CD4-positive, CD25-positive, alpha-beta regulatory T cell (primary cell): ENCODE measurements around the gene ASB5. TPM values are rescaled to one million over a fixed set of nuclear protein-coding genes. Genes with fewer than 3 reads are reported as not detected.

ENCODE experiments used
- ATAC-seq, 2 donors: fragments of 150-1000 bp; cut with Tn5 transposase; one replicate each; pipeline ENCODE4 v1.10.0; 2021; ENCODE audit warnings: low read depth in 2 of 2, moderate number of reproducible peaks in 2 of 2, moderate library complexity in 1 of 2
- DNase-seq, 3 donors: peaks; one replicate each; pipeline versions ENCODE4 v3.0.0 to v3.0.0-alpha.2; 2012 to 2022; ENCODE audit warnings: mixed read lengths in 1 of 3
- H3K27ac ChIP-seq: one replicate; pipeline ENCODE4 v1.7.0; 2013; ENCODE audit warnings: mild to moderate bottlenecking, low read length; ENCODE audit not compliant: insufficient read depth, poor library complexity, severe bottlenecking
- H3K27me3 ChIP-seq: one replicate; pipeline ENCODE4 v1.7.0; 2013; ENCODE audit warnings: low read length; ENCODE audit not compliant: control insufficient read depth, insufficient read depth
- H3K36me3 ChIP-seq: one replicate; pipeline ENCODE4 v1.7.0; 2013; ENCODE audit warnings: mild to moderate bottlenecking, low read length, moderate library complexity; ENCODE audit not compliant: control insufficient read depth, insufficient read depth
- H3K4me1 ChIP-seq: 2 replicates; pipeline ENCODE4 v1.7.0; 2013; ENCODE audit warnings: mild to moderate bottlenecking, low read length; ENCODE audit not compliant: insufficient read depth, control insufficient read depth, poor library complexity, severe bottlenecking
- H3K4me3 ChIP-seq: one replicate; pipeline ENCODE4 v1.7.0; 2013; ENCODE audit warnings: low read depth, mild to moderate bottlenecking, low read length, moderate library complexity
- H3K9me3 ChIP-seq, 2 experiments: 1 replicate in 1 of 2; 2 replicates in 1 of 2; pipeline ENCODE4 v1.7.0; 2013; ENCODE audit warnings: low read length in 2 of 2, mild to moderate bottlenecking in 1 of 2, moderate library complexity in 1 of 2; ENCODE audit not compliant: control insufficient read depth in 2 of 2
- H3K27ac Mint-ChIP-seq, 3 donors: one replicate each; pipeline ENCODE4 v1.8.0; 2020 to 2022; ENCODE audit warnings: mild to moderate bottlenecking in 3 of 3, mixed read lengths in 3 of 3, moderate library complexity in 2 of 3
- H3K27me3 Mint-ChIP-seq: one replicate; pipeline ENCODE4 v1.8.0; 2022; ENCODE audit warnings: mild to moderate bottlenecking, mixed read lengths
- H3K36me3 Mint-ChIP-seq: one replicate; pipeline ENCODE4 v1.8.0; 2020; ENCODE audit warnings: mixed read lengths
- H3K4me1 Mint-ChIP-seq, 4 donors: one replicate each; pipeline ENCODE4 v1.8.0; 2020 to 2022; ENCODE audit warnings: mixed read lengths in 4 of 4, mild to moderate bottlenecking in 1 of 4
- H3K4me3 Mint-ChIP-seq, 4 donors: one replicate each; pipeline ENCODE4 v1.8.0; 2020 to 2022; ENCODE audit warnings: mild to moderate bottlenecking in 4 of 4, mixed read lengths in 4 of 4, moderate library complexity in 3 of 4
- H3K9me3 Mint-ChIP-seq, 7 donors: one replicate each; pipeline ENCODE4 v1.8.0; 2020 to 2022; ENCODE audit warnings: mixed read lengths in 7 of 7, mild to moderate bottlenecking in 3 of 7, moderate library complexity in 2 of 7
- polyA plus RNA-seq, 4 donors: library from polyadenylated mRNA; unstranded; fragments of 300-500 nt; fragmentation: Illumina TruSeq; gene quantifications; one replicate each; pipeline ENCODE4 v1.2.3, GENCODE V29; 2021
- total RNA-seq: library from RNA; stranded (reverse); gene quantifications from one replicate; pipeline ENCODE4 v1.2.3, GENCODE V29; 2022

The ASB5 gene
- total and polyA plus RNA-seq, 5 donors from 2014 or later, result not detected

GRCh38 chr4:176238157-176238610, 30.8 kb downstream of the ASB5 start:
- no peaks in the 10 kb centered on the region for H3K36me3 ChIP-seq
- H3K36me3 Mint-ChIP-seq, result no peaks in the 10 kb centered on the region
- no peaks in the 10 kb centered on the region for H3K4me1 ChIP-seq
- no peaks in the 10 kb centered on the region for H3K4me1 Mint-ChIP-seq
- H3K27ac ChIP-seq, result no peak overlapping the region
- no peaks in the 10 kb centered on the region for H3K9me3 Mint-ChIP-seq
- no peaks in the 10 kb centered on the region for H3K27me3 ChIP-seq
- ATAC-seq (no peak), DNase-seq (no peak)
- H3K27ac Mint-ChIP-seq, result no peak overlapping the region
- H3K4me3 Mint-ChIP-seq, result no peak overlapping the region
- no peak overlapping the region for H3K4me3 ChIP-seq
- no peaks in the 10 kb centered on the region for H3K27me3 Mint-ChIP-seq
- no peaks in the 10 kb centered on the region for H3K9me3 ChIP-seq

DNA sequence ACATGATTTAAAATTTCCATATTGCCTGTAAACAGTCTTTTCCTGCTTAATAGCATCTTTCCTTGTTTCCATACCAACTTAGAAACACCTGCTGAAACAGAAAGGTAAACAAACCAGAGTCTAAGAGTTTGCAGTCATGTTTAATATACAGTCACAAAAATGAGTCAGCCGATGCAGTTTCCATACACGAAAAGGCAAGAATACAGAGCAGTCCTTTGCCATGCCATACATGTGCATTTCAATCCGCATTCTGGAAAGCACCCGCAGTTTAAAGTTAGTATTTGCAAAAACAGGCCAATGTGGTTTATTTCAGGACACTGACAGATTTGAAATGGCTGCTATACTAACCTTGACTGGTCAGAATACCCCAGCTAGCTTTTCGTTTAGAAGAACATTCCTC, 32.1 kb downstream of the ASB5 start:
- H3K27ac Mint-ChIP-seq, result no peak overlapping the region
- no peaks in the 10 kb centered on the region for H3K9me3 ChIP-seq
- no peaks in the 10 kb centered on the region for H3K9me3 Mint-ChIP-seq
- no peaks in the 10 kb centered on the region for H3K36me3 ChIP-seq
- no peaks in the 10 kb centered on the region for H3K4me1 Mint-ChIP-seq
- H3K36me3 Mint-ChIP-seq, result no peaks in the 10 kb centered on the region
- H3K27me3 Mint-ChIP-seq, result no peaks in the 10 kb centered on the region
- H3K27me3 ChIP-seq, result no peaks in the 10 kb centered on the region
- DNase-seq (no peak), ATAC-seq (no peak)
- H3K4me1 ChIP-seq, result no peaks in the 10 kb centered on the region
- H3K27ac ChIP-seq, result no peak overlapping the region
- no peak overlapping the region for H3K4me3 ChIP-seq
- H3K4me3 Mint-ChIP-seq, result no peak overlapping the region

GRCh38 chr4:176230836-176231235, 38.2 kb downstream of the ASB5 start:
- no peak for DNase-seq
- H3K27ac Mint-ChIP-seq, result no peak overlapping the region
- no peak for ATAC-seq
- Histone ChIP-seq H3K4me3 (no peak overlapping the region), H3K27ac (no peak overlapping the region), H3K9me3 (no peaks in the 10 kb centered on the region), H3K36me3 (no peaks in the 10 kb centered on the region), H3K27me3 (peaks cover 2% of the 10 kb centered on the region), H3K4me1 (no peaks in the 10 kb centered on the region)
- H3K4me1 Mint-ChIP-seq, result no peaks in the 10 kb centered on the region
- peaks cover 4% of the 10 kb centered on the region for H3K27me3 Mint-ChIP-seq
- no peak overlapping the region for H3K4me3 Mint-ChIP-seq
- H3K9me3 Mint-ChIP-seq, result no peaks in the 10 kb centered on the region
- H3K36me3 Mint-ChIP-seq, result no peaks in the 10 kb centered on the region

DNA sequence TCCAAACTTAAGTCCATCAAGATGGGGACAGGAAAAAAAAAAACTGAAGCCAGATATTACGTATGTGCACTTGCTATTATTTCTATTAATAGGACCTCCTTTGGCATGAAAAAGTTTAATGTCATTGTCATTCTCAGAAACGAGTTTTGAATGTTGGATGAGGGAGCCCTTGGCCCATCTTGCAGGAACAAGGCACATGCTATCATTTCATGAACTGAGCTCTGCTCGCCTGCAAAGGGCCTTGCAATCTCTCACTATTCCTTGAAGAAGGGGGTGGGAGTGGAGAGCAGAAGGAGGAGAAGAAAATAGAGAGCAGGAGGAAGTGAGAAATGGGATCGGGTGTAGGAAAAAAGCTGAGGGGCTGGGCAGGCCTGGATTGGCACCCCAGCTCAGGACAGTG, 39.4 kb downstream of the ASB5 start:
- Histone ChIP-seq H3K36me3 (no peaks in the 10 kb centered on the region), H3K4me1 (no peaks in the 10 kb centered on the region), H3K9me3 (no peaks in the 10 kb centered on the region), H3K27ac (no peak overlapping the region), H3K4me3 (no peak overlapping the region), H3K27me3 (peaks cover 2% of the 10 kb centered on the region)
- H3K27ac Mint-ChIP-seq, result no peak overlapping the region
- H3K36me3 Mint-ChIP-seq, result no peaks in the 10 kb centered on the region
- peaks cover 4% of the 10 kb centered on the region for H3K27me3 Mint-ChIP-seq
- DNase-seq (no peak), ATAC-seq (no peak)
- H3K4me3 Mint-ChIP-seq, result no peak overlapping the region
- no peaks in the 10 kb centered on the region for H3K4me1 Mint-ChIP-seq
- H3K9me3 Mint-ChIP-seq, result peaks cover 0 to 1% (median 0%) of the 10 kb centered on the region in 7 donors

DNA sequence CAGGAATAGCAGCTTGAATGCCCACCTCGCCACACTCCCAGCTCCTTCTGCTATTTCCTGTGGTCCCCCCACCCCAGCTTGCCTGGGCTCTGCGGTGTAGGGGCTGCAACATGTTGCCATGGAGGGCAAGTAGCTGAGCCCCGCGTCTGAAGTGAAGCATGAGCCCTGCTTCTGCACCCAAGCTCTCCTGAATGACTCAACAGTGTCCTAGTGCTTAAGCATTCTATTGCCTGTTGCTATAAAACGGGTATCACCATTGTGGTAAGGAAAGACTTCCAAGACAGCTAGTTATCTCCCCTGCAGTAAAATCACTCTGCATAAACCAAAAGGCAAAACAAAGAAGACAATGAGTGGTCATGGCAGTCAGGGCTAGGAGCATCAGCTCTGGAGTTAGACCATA, 42.3 kb downstream of the ASB5 start:
- Histone ChIP-seq H3K4me1 (no peaks in the 10 kb centered on the region), H3K9me3 (no peaks in the 10 kb centered on the region), H3K27ac (no peak overlapping the region), H3K36me3 (no peaks in the 10 kb centered on the region), H3K27me3 (peaks cover 2% of the 10 kb centered on the region), H3K4me3 (no peak overlapping the region)
- Mint-ChIP-seq H3K27me3 (peaks cover 4% of the 10 kb centered on the region), H3K9me3 (peaks cover 0 to 1% (median 0%) of the 10 kb centered on the region in 7 donors), H3K27ac (no peak overlapping the region), H3K4me3 (no peak overlapping the region), H3K36me3 (no peaks in the 10 kb centered on the region), H3K4me1 (no peaks in the 10 kb centered on the region)
- no peak for DNase-seq
- ATAC-seq, result no peak

GRCh38 chr4:176223561-176223960, 45.5 kb downstream of the ASB5 start:
- H3K36me3 Mint-ChIP-seq, result no peaks in the 10 kb centered on the region
- H3K4me3 Mint-ChIP-seq, result no peak overlapping the region
- H3K27me3 Mint-ChIP-seq, result peaks cover 4% of the 10 kb centered on the region
- H3K27ac ChIP-seq, result no peak overlapping the region
- H3K4me1 ChIP-seq, result no peaks in the 10 kb centered on the region
- no peaks in the 10 kb centered on the region for H3K4me1 Mint-ChIP-seq
- peaks cover 2% of the 10 kb centered on the region for H3K27me3 ChIP-seq
- peaks cover 0 to 1% (median 0%) of the 10 kb centered on the region in 7 donors for H3K9me3 Mint-ChIP-seq
- no peak for ATAC-seq
- H3K27ac Mint-ChIP-seq, result no peak overlapping the region
- no peaks in the 10 kb centered on the region for H3K36me3 ChIP-seq
- H3K4me3 ChIP-seq, result no peak overlapping the region
- H3K9me3 ChIP-seq, result no peaks in the 10 kb centered on the region
- no peak for DNase-seq

- H3K27ac ChIP-seq, result no peak overlapping the region
- ATAC-seq, result no peak
- no peaks in the 10 kb centered on the region for H3K27me3 ChIP-seq
- Mint-ChIP-seq H3K9me3 (peaks cover 0 to 1% (median 0%) of the 10 kb centered on the region in 7 donors), H3K27me3 (peaks cover 4% of the 10 kb centered on the region), H3K4me1 (no peaks in the 10 kb centered on the region), H3K36me3 (no peaks in the 10 kb centered on the region), H3K4me3 (no peak overlapping the region), H3K27ac (no peak overlapping the region)
- no peak overlapping the region for H3K4me3 ChIP-seq
- H3K9me3 ChIP-seq, result no peaks in the 10 kb centered on the region
- H3K36me3 ChIP-seq, result no peaks in the 10 kb centered on the region
- no peaks in the 10 kb centered on the region for H3K4me1 ChIP-seq
- no peak for DNase-seq
Measured at GRCh38 chr4:176222149-176222548, 46.9 kb downstream of the ASB5 start.

GRCh38 chr4:176217510-176217909, 51.5 kb downstream of the ASB5 start:
- no peak overlapping the region for H3K27ac Mint-ChIP-seq
- no peaks in the 10 kb centered on the region for H3K4me1 Mint-ChIP-seq
- H3K4me3 ChIP-seq, result no peak overlapping the region
- H3K27ac ChIP-seq, result no peak overlapping the region
- H3K4me1 ChIP-seq, result no peaks in the 10 kb centered on the region
- no peaks in the 10 kb centered on the region for H3K27me3 Mint-ChIP-seq
- DNase-seq (peak in 1 of 3 donors; percentile 6), ATAC-seq (no peak)
- H3K9me3 Mint-ChIP-seq, result peaks cover 0 to 2% (median 0%) of the 10 kb centered on the region in 7 donors
- H3K4me3 Mint-ChIP-seq, result no peak overlapping the region
- H3K36me3 Mint-ChIP-seq, result no peaks in the 10 kb centered on the region
- no peaks in the 10 kb centered on the region for H3K9me3 ChIP-seq
- H3K27me3 ChIP-seq, result no peaks in the 10 kb centered on the region
- H3K36me3 ChIP-seq, result no peaks in the 10 kb centered on the region
